ENCODE results near the gene STUB1.

- TF ChIP-seq ARNTL (CRISPR knock-in tag; IDR thresholded peaks at IDR 0.05; ENCODE audit: borderline replicate concordance, low read depth) (no peak), TOX (CRISPR knock-in tag; IDR thresholded peaks at IDR 0.05; ENCODE audit: borderline replicate concordance) (no peak), ZFP3 (CRISPR knock-in tag; IDR thresholded peaks at IDR 0.05) (no peak), RARB (CRISPR knock-in tag; IDR thresholded peaks at IDR 0.05) (no peak), ZNF70 (CRISPR knock-in tag; IDR thresholded peaks at IDR 0.05) (no peak)
- TF ChIP-seq, protein P1, sequence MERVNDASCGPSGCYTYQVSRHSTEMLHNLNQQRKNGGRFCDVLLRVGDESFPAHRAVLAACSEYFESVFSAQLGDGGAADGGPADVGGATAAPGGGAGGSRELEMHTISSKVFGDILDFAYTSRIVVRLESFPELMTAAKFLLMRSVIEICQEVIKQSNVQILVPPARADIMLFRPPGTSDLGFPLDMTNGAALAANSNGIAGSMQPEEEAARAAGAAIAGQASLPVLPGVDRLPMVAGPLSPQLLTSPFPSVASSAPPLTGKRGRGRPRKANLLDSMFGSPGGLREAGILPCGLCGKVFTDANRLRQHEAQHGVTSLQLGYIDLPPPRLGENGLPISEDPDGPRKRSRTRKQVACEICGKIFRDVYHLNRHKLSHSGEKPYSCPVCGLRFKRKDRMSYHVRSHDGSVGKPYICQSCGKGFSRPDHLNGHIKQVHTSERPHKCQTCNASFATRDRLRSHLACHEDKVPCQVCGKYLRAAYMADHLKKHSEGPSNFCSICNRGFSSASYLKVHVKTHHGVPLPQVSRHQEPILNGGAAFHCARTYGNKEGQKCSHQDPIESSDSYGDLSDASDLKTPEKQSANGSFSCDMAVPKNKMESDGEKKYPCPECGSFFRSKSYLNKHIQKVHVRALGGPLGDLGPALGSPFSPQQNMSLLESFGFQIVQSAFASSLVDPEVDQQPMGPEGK (CRISPR knock-in tag; IDR thresholded peaks at IDR 0.05; ENCODE audit: borderline replicate concordance) = no peak
Measured at GRCh38 chr16:732332-732731, 52.1 kb downstream of the STUB1 start.

Measured in SK-N-SH treated with all-trans-retinoic acid at 6 μM for 48 hours (cell line).